Mucosa of stomach (tissue), 1 donor: ENCODE data around the gene ARHGAP12.

Experiments used
- H3K27me3 ChIP-seq: one replicate; pipeline ENCODE4 v1.7.0; 2013; ENCODE audit warnings: mild to moderate bottlenecking, low read length; ENCODE audit not compliant: control insufficient read depth, insufficient read depth
- H3K36me3 ChIP-seq: one replicate; pipeline ENCODE4 v1.7.0; 2013; ENCODE audit warnings: low read length; ENCODE audit not compliant: control insufficient read depth, insufficient read depth
- H3K4me1 ChIP-seq: one replicate; pipeline ENCODE4 v1.7.0; 2013; ENCODE audit warnings: mild to moderate bottlenecking, low read length; ENCODE audit not compliant: control insufficient read depth, insufficient read depth
- H3K4me3 ChIP-seq: one replicate; pipeline ENCODE4 v1.7.0; 2013; ENCODE audit warnings: low read length
- H3K9ac ChIP-seq: one replicate; pipeline ENCODE4 v1.7.0; 2013; ENCODE audit warnings: mild to moderate bottlenecking, low read length, moderate library complexity
- H3K9me3 ChIP-seq: one replicate; pipeline ENCODE4 v1.7.0; 2013; ENCODE audit warnings: mild to moderate bottlenecking, low read length, moderate library complexity; ENCODE audit not compliant: control insufficient read depth
- donor health status: Pancreatic carcinoma.

ARHGAP12 gene

GRCh38 chr10:31768467-31768866 is 160.2 kb downstream of the ARHGAP12 start:
- H3K9ac ChIP-seq, result no peak overlapping the region
- no peak overlapping the region for H3K4me3 ChIP-seq
- H3K9me3 ChIP-seq, result no peaks in the 10 kb centered on the region
- no peaks in the 10 kb centered on the region for H3K4me1 ChIP-seq
- no peaks in the 10 kb centered on the region for H3K27me3 ChIP-seq
- no peaks in the 10 kb centered on the region for H3K36me3 ChIP-seq

GRCh38 chr10:31765541-31765940 is 163.1 kb downstream of the ARHGAP12 start:
- Histone ChIP-seq H3K9me3 (no peaks in the 10 kb centered on the region), H3K4me1 (peaks cover 4% of the 10 kb centered on the region)

GRCh38 chr10:31762316-31762715 is 166.3 kb downstream of the ARHGAP12 start:
- H3K4me1 ChIP-seq, result peaks cover 7% of the 10 kb centered on the region
- H3K27me3 ChIP-seq, result no peaks in the 10 kb centered on the region
- H3K9ac ChIP-seq, result no peak overlapping the region
- H3K4me3 ChIP-seq, result no peak overlapping the region
- no peaks in the 10 kb centered on the region for H3K36me3 ChIP-seq
- no peaks in the 10 kb centered on the region for H3K9me3 ChIP-seq

More at GRCh38 chr10:31765541-31765940, 163.1 kb downstream of the ARHGAP12 start:
- Histone ChIP-seq H3K4me3 (no peak overlapping the region), H3K9ac (no peak overlapping the region), H3K27me3 (no peaks in the 10 kb centered on the region), H3K36me3 (no peaks in the 10 kb centered on the region)

GRCh38 chr10:31761156-31761555 is 167.5 kb downstream of the ARHGAP12 start:
- Histone ChIP-seq H3K27me3 (no peaks in the 10 kb centered on the region), H3K36me3 (no peaks in the 10 kb centered on the region), H3K4me1 (peaks cover 7% of the 10 kb centered on the region), H3K9me3 (no peaks in the 10 kb centered on the region), H3K9ac (peak overlapping the region; percentile 61), H3K4me3 (no peak overlapping the region)

- H3K36me3 ChIP-seq, result no peaks in the 10 kb centered on the region
- H3K4me1 ChIP-seq, result peaks cover 7% of the 10 kb centered on the region
- no peaks in the 10 kb centered on the region for H3K27me3 ChIP-seq
- H3K9ac ChIP-seq, result peak overlapping the region; percentile 61
- H3K4me3 ChIP-seq, result no peak overlapping the region
- H3K9me3 ChIP-seq, result no peaks in the 10 kb centered on the region
These were observed 168.0 kb downstream of the ARHGAP12 start for GRCh38 chr10:31760674-31761081.

GRCh38 chr10:31759799-31760626 is 168.6 kb downstream of the ARHGAP12 start:
- peak overlapping the region; percentile 97 for H3K9ac ChIP-seq
- H3K9me3 ChIP-seq, result no peaks in the 10 kb centered on the region
- peak overlapping the region; percentile 80 for H3K4me3 ChIP-seq
- peaks cover 7% of the 10 kb centered on the region for H3K4me1 ChIP-seq
- H3K27me3 ChIP-seq, result no peaks in the 10 kb centered on the region
- H3K36me3 ChIP-seq, result no peaks in the 10 kb centered on the region

GRCh38 chr10:31759124-31759798 is 169.4 kb downstream of the ARHGAP12 start:
- Histone ChIP-seq H3K4me1 (peaks cover 7% of the 10 kb centered on the region), H3K27me3 (no peaks in the 10 kb centered on the region), H3K9me3 (no peaks in the 10 kb centered on the region)

GRCh38 chr10:31758495-31758894 is 170.1 kb downstream of the ARHGAP12 start:
- no peak overlapping the region for H3K9ac ChIP-seq
- peaks cover 7% of the 10 kb centered on the region for H3K4me1 ChIP-seq
- no peaks in the 10 kb centered on the region for H3K9me3 ChIP-seq
- no peaks in the 10 kb centered on the region for H3K36me3 ChIP-seq
- no peaks in the 10 kb centered on the region for H3K27me3 ChIP-seq
- no peak overlapping the region for H3K4me3 ChIP-seq

More at GRCh38 chr10:31759124-31759798, 169.4 kb downstream of the ARHGAP12 start:
- Histone ChIP-seq H3K9ac (peak overlapping the region; percentile 97), H3K36me3 (no peaks in the 10 kb centered on the region), H3K4me3 (peak overlapping the region; percentile 80)

- Histone ChIP-seq H3K27me3 (no peaks in the 10 kb centered on the region), H3K4me3 (no peak overlapping the region)
These were observed 170.8 kb downstream of the ARHGAP12 start for GRCh38 chr10:31757831-31758230.

GRCh38 chr10:31757386-31757791 is 171.2 kb downstream of the ARHGAP12 start:
- H3K4me1 ChIP-seq, result peaks cover 7% of the 10 kb centered on the region
- H3K9me3 ChIP-seq, result no peaks in the 10 kb centered on the region
- no peak overlapping the region for H3K4me3 ChIP-seq
- no peak overlapping the region for H3K9ac ChIP-seq
- H3K36me3 ChIP-seq, result no peaks in the 10 kb centered on the region
- no peaks in the 10 kb centered on the region for H3K27me3 ChIP-seq

More at GRCh38 chr10:31757831-31758230, 170.8 kb downstream of the ARHGAP12 start:
- Histone ChIP-seq H3K4me1 (peaks cover 7% of the 10 kb centered on the region), H3K9me3 (no peaks in the 10 kb centered on the region), H3K9ac (no peak overlapping the region), H3K36me3 (no peaks in the 10 kb centered on the region)

- Histone ChIP-seq H3K27me3 (no peaks in the 10 kb centered on the region), H3K4me3 (no peak overlapping the region), H3K4me1 (peaks cover 7% of the 10 kb centered on the region), H3K36me3 (no peaks in the 10 kb centered on the region), H3K9me3 (no peaks in the 10 kb centered on the region), H3K9ac (no peak overlapping the region)
These were observed 171.9 kb downstream of the ARHGAP12 start for GRCh38 chr10:31756729-31757110.

- peaks cover 7% of the 10 kb centered on the region for H3K4me1 ChIP-seq
- H3K4me3 ChIP-seq, result no peak overlapping the region
- H3K27me3 ChIP-seq, result no peaks in the 10 kb centered on the region
- no peak overlapping the region for H3K9ac ChIP-seq
- H3K36me3 ChIP-seq, result no peaks in the 10 kb centered on the region
- no peaks in the 10 kb centered on the region for H3K9me3 ChIP-seq
These were observed 172.4 kb downstream of the ARHGAP12 start for GRCh38 chr10:31756101-31756728.
